ENCODE results near the gene RAB4A.

RAB4A gene

DNA sequence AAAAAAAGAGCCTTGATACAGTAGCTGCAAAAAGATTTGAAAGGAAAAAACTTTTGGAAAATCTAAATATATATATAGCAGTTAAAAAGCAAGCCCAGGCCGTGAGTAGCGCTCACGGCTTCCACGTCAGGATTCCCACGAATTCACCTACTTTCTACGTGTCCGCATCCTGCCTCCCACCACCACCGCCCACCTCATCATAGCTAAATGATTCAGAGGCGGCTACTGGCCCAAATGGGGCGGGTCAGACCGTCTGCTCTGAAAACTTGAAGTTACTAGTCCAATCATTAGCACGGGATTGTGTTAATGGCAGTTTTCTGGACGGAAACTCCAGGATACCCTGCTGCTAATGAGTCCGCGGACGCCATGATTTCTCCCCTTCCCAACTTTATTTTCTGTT, 73.2 kb downstream of the RAB4A start:
- Mint-ChIP-seq H3K27me3 (peaks cover 27% of the 10 kb centered on the region), H3K4me1 (peaks cover 33% of the 10 kb centered on the region), H3K4me3 (no peak overlapping the region), H3K36me3 (no peaks in the 10 kb centered on the region), H3K9me3 (peaks cover 3% of the 10 kb centered on the region), H3K27ac (no peak overlapping the region)
- ATAC-seq = no peak

- H3K27me3 Mint-ChIP-seq = peaks cover 34% of the 10 kb centered on the region
- peaks cover 3% of the 10 kb centered on the region for H3K9me3 Mint-ChIP-seq
- H3K36me3 Mint-ChIP-seq = no peaks in the 10 kb centered on the region
- peaks cover 23% of the 10 kb centered on the region for H3K4me1 Mint-ChIP-seq
- H3K4me3 Mint-ChIP-seq = no peak overlapping the region
- no peak for ATAC-seq
- H3K27ac Mint-ChIP-seq = no peak overlapping the region
Observed at GRCh38 chr1:229344937-229345684, 74.2 kb downstream of the RAB4A start.

- ATAC-seq = no peak
- Mint-ChIP-seq H3K36me3 (no peaks in the 10 kb centered on the region), H3K9me3 (peaks cover 3% of the 10 kb centered on the region), H3K4me1 (peaks cover 7% of the 10 kb centered on the region), H3K27ac (no peak overlapping the region), H3K4me3 (no peak overlapping the region), H3K27me3 (peaks cover 35% of the 10 kb centered on the region)
Observed at GRCh38 chr1:229347528-229347927, 76.6 kb downstream of the RAB4A start.

DNA sequence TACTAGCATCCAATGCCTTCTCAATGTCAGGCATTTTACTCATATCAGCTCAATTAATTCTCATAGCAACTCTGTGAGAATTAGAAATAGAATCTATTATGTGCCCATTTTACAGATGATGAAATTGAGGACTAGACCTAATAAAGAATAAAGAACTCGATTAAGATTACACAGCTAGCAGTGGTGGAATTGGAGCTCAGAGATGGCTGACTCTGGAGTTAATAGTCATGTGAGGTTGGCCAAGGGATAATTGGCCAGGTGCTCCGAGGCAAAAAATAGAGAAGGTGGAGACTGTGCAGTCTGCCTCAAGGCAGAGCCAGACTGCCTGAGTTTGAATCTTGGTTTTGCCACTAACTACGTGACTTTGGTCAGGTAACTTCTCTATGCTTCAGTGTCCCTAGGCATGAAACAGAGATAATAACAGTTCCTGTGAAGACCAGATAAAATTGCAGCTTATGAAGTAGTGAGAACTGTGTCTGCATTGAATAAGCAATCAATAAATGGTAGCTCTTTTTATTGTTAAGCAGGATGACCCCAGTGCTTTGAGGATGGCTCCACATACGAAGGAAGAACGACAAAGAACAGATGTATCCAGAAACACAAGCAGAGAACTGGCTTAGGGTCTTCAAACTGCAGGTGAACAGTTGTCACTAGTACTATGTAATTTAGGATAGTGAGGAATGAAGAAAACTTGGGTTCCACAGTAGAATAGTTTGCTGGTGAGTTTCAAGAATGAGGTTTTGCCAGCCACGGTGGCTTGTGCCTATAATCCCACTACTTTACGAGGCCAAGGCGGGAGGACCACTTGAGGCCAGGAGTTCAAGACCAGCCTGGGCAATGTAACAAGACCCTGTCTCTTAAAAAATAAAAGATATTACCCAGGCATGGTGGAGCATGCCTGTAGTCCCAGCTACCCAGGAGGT, 78.8 kb downstream of the RAB4A start:
- ATAC-seq = no peak
- Mint-ChIP-seq H3K27ac (no peak overlapping the region), H3K4me1 (no peaks in the 10 kb centered on the region), H3K27me3 (peaks cover 48% of the 10 kb centered on the region), H3K9me3 (peaks cover 3% of the 10 kb centered on the region), H3K36me3 (no peaks in the 10 kb centered on the region), H3K4me3 (no peak overlapping the region)

DNA sequence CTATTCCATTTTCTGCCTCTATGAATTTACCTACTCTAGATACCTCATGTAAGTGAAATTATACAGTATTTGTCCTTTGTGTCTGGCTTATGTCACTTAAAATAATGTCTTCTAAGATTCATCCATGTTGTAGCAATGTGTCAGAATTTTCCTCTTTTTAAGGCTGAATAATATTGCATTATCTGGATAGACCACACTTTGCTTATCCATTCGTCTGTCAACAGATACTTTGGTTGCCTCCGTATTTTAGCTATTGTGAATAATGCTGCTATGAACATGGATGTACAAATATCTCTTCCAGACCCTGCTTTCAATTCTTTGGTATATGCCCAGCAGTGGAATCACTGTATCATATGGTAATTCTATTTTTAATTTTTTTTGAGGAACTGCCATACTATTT, 82.1 kb downstream of the RAB4A start:
- Mint-ChIP-seq H3K27me3 (peaks cover 42% of the 10 kb centered on the region), H3K9me3 (no peaks in the 10 kb centered on the region), H3K27ac (no peak overlapping the region), H3K4me3 (no peak overlapping the region), H3K36me3 (no peaks in the 10 kb centered on the region), H3K4me1 (no peaks in the 10 kb centered on the region)
- ATAC-seq = no peak

DNA sequence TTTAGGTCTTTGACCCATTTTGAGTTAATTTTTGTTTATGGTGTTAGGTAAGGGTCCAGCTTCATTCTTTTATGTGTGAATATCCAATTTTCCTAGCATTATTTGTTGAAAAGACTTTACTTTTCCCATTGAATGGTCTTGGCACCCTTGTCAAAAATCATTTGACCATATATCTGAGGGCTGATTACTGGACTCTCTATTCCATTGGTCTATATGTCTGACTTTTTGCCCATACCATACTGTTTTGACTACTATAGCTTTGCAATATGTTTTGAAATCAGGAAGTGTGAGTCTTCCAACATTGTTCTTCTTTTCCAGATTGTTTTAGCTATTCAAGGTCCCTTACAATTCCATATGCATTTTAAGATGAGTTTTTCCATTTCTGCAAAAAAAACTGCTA, 83.3 kb downstream of the RAB4A start:
- H3K4me1 Mint-ChIP-seq = no peaks in the 10 kb centered on the region
- H3K27me3 Mint-ChIP-seq = peaks cover 52% of the 10 kb centered on the region
- no peaks in the 10 kb centered on the region for H3K36me3 Mint-ChIP-seq
- H3K9me3 Mint-ChIP-seq = no peaks in the 10 kb centered on the region
- no peak overlapping the region for H3K4me3 Mint-ChIP-seq
- H3K27ac Mint-ChIP-seq = no peak overlapping the region
- no peak for ATAC-seq

All from stimulated activated memory B cell treated with anti-CD40 and anti-IgM and Interleukin-4, amounts not matched to agents 10 μg/mL and 1 μg/mL and 100 μg/mL, for 72 hours (primary cell).